SKM-1 (cell line): ENCODE measurements around the gene CYP2C19.
"Not testable (repeated sequence)": the region's sequence is repeated elsewhere in the genome, so short reads cannot be mapped to it uniquely, and the experiment has no call there.

Experiments
- DNase-seq: peaks from one replicate; lab custom pipeline; 2025; ENCODE audit not compliant: unreplicated experiment; lab: John Stamatoyannopoulos, UW

CYP2C19 gene

GRCh38 chr10:94762393-94762792 lies at the start of gene CYP2C19:
CYP2C19 (plus strand) TSS chr10:94762681; CDS start chr10:94762706, 25 bp downstream.
- no peak for DNase-seq

GRCh38 chr10:94725871-94726270 lies 36.6 kb upstream of the CYP2C19 start:
- DNase-seq = no peak

- no peak for DNase-seq
Observed at GRCh38 chr10:94735197-94735596, 27.3 kb upstream of the CYP2C19 start.

- DNase-seq = no peak
Observed at GRCh38 chr10:94738588-94738987, 23.9 kb upstream of the CYP2C19 start.

- DNase-seq = no peak
Observed at GRCh38 chr10:94747137-94747536, 15.3 kb upstream of the CYP2C19 start.

GRCh38 chr10:94747838-94748237 lies 14.6 kb upstream of the CYP2C19 start:
- DNase-seq = no peak

- DNase-seq = no peak
Observed at GRCh38 chr10:94757916-94758315, 4.6 kb upstream of the CYP2C19 start.

GRCh38 chr10:94760586-94761178 lies 1.8 kb upstream of the CYP2C19 start:
- DNase-seq = no peak

GRCh38 chr10:94775425-94775824 lies 12.9 kb downstream of the CYP2C19 start:
- not testable (repeated sequence) for DNase-seq

GRCh38 chr10:94777886-94778458 lies 15.5 kb downstream of the CYP2C19 start:
- no peak for DNase-seq

- no peak for DNase-seq
Observed at GRCh38 chr10:94780844-94781243, 18.4 kb downstream of the CYP2C19 start.

- DNase-seq = no peak
Observed at GRCh38 chr10:94784256-94784655, 21.8 kb downstream of the CYP2C19 start.

GRCh38 chr10:94785211-94785610 lies 22.7 kb downstream of the CYP2C19 start:
- DNase-seq = no peak

- DNase-seq = not testable (repeated sequence)
Observed at GRCh38 chr10:94800551-94800950, 38.1 kb downstream of the CYP2C19 start.

- no peak for DNase-seq
Observed at GRCh38 chr10:94803307-94803706, 40.8 kb downstream of the CYP2C19 start.

GRCh38 chr10:94830025-94830424 lies 67.5 kb downstream of the CYP2C19 start:
- not testable (repeated sequence) for DNase-seq

GRCh38 chr10:94846204-94846603 lies 83.7 kb downstream of the CYP2C19 start:
- no peak for DNase-seq

- DNase-seq = no peak
Observed at GRCh38 chr10:94850766-94851165, 88.3 kb downstream of the CYP2C19 start.

- DNase-seq = no peak
Observed at GRCh38 chr10:94851263-94851662, 88.8 kb downstream of the CYP2C19 start.

GRCh38 chr10:94852438-94852837 lies 90.0 kb downstream of the CYP2C19 start:
- DNase-seq = no peak

GRCh38 chr10:94853065-94853464 lies 90.6 kb downstream of the CYP2C19 start:
- DNase-seq = no peak

- no peak for DNase-seq
Observed at GRCh38 chr10:94858005-94858404, 95.5 kb downstream of the CYP2C19 start.

GRCh38 chr10:94859086-94859485 lies 96.6 kb downstream of the CYP2C19 start:
- DNase-seq = no peak
